Femur (tissue), 1 donor: ENCODE results near the gene IPO8.
"Not testable (repeated sequence)": the region's sequence is repeated elsewhere in the genome, so short reads cannot be mapped to it uniquely, and the experiment has no call there.

Experiments
- DNase-seq: peaks from one replicate; pipeline ENCODE4 v3.0.0-alpha.2; 2017

Gene IPO8

DNA sequence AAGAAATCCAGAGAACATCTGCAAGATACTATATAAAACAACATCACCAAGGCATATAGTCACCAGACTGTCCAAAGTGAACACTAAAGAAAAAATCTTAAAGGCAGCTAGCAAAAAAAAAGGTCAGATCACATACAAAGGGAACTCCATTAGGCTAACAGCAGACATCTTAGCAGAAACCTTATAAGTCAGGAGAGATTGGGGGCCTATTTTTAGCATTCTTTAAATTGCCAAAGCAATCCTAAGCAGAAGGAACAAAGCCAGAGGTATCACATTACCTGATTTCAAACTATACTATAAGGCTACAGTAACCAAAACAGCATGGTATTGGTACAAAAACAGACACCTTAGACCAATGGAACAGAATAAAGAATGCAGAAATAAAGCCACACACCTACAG lies 92.5 kb downstream of the IPO8 start:
- no peak for DNase-seq

DNA sequence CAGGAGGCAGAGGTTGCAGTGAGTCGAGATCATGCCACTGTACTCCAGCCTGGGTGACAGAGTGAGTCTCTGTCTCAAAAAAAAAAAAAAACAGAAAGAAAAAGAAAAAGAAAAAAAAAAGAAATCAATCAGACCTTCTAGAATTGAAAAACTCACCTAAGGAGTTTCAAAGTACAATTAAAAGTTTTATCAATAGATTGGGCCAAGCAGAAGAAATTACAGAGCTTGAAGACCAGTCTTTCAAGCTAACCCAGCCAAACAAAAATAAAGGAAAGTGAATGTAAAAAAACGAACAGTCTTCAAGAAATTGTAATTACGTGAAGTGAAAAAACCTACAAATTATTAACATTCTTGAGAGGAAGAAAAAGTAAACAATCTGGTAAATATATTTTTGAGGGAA lies 93.0 kb downstream of the IPO8 start:
- DNase-seq = no peak

DNA sequence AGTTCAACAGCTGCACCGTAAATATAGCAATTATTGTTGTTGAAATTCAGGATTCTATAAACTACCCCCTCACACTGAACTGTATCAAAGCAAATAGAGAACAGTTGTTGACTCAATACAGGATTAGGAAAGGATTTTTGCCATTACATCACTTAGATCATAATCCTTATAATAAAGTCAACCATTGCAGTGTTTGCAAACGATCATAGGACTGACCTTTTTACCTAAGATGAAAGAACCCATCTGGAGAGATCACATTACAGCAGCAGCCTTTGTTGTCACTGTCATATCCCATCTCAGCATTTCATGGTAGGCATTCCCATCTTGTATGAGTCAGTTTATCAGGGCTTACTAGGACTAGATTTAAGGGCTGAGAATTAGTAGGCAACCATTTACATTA lies 96.1 kb downstream of the IPO8 start:
- DNase-seq = no peak

DNA sequence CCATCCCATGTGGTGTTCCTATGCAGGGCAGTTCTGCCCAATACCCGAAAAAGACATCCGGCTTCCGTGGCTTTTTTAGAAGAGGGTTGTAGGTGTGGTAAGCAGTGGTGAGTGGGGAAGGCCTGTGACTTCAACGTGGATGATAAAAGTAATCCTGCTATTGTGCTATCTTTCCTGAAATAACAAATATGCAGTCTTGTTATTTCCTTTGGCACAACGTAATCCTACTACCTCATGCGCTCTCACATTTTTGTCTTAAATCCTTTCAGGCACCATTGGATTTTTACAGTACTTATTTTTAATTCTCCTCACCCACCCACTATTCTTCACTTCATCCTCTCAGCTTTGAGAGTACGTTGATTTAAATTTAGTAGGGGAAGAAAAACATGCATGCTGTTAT lies 96.8 kb downstream of the IPO8 start:
- DNase-seq = no peak

DNA sequence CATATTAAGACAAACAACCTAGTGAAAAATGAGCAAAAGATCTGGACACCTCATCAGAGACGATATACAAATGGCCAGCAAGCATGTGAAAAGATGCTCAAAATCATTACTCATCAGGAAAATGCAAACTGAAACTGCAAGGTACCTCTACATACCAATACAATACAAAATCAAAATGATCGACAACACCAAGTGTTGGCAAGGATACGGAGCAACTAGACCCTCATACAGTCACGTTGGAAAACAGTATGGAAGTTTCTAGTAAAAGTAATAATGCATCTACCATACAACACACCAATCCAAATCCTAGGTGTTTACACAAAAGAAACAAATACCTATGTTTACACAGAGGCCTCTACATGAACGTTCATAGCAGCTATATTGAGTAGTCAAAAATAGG lies 99.9 kb downstream of the IPO8 start:
- no peak for DNase-seq

DNA sequence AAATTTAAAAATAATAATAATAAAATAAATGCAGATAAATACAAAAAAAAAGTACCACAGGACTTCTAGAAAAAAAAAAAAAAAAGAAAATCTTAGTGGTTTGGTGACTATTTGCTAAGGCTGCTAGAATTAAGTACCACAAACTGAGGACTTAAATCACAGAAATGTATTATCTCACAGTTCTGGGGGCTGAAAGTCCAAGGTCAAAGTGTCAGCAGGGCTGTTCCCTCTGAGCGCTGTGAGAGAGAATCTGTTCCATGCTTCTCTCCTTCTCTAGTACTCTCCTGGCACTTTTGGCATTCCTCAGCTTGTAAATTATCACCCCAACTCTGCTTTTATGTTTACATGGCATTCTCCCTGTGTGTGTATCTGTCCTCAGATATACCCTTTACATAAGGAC lies 101.2 kb downstream of the IPO8 start:
- DNase-seq = no peak

DNA sequence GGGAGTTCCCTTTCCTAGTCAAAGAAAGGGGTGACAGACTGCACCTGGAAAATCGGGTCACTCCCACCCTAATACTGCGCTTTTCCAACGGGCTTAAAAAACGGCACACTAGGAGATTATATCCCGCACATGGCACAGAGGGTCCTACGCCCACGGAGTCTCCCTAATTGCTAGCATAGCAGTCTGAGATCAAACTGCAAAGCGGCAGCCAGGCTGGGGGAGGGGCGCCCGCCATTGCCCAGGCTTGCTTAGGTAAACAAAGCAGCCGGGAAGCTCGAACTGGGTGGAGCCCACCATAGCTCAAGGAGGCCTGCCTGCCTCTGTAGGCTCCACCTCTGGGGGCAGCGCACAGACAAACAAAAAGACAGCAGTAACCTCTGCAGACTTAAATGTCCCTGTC lies 107.1 kb downstream of the IPO8 start:
- DNase-seq = not testable (repeated sequence)

DNA sequence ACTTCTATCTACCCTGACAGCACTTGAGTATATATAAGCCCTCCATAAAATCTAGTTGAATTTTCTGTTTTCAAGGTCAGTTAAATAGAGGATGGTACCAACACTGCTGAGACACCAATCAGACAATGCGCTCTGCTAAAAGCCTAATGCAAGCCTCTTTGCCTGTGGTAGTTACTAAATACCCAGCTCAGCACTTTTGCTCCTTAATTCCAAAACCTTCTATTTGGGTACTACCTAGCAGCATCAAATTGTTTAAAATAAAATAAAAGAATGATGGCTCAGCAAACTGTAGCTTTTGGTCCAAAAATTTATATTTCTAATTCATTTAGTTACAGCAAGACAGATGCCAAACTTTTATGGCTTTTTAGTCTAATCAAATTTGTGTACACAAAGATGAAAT lies 107.9 kb downstream of the IPO8 start:
- DNase-seq = no peak

DNA sequence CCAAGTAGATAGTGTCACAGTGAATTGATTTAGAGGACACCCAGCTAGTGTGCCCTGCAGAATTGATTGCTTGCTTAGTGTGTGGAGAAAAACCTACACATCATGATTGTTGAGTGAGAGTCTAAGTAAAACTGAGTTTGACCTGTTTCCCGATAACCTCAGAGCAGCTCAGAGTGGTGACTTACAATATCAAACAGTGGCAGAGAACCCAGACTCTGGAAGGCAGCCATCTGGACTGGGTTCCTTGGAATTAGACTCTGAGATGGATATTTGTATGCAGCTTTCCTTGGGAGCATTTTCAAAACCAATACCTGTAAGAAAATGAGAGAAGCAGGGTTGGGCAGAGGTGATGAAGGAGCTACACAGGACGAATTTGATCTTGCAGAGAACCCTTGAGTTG lies 109.8 kb downstream of the IPO8 start:
- DNase-seq = no peak

DNA sequence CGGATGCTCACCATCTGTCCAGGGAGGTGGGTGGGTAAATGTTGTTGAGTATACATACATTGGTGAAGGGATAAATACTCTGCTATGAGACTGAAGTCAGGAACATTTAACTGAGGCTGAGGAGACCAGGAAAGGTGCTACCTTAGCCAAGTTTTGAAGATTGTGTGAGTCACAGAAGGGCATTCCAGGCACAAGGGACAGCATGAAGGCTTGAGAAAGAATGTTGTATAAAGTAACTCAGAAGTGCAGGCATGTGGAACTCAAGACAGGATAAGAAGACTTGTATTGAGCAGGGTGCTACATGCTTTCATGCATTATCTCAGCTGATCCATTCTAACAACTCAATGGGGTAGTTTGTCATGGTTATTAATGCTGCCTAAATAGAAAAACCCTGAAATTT lies 112.7 kb downstream of the IPO8 start:
- DNase-seq = no peak

DNA sequence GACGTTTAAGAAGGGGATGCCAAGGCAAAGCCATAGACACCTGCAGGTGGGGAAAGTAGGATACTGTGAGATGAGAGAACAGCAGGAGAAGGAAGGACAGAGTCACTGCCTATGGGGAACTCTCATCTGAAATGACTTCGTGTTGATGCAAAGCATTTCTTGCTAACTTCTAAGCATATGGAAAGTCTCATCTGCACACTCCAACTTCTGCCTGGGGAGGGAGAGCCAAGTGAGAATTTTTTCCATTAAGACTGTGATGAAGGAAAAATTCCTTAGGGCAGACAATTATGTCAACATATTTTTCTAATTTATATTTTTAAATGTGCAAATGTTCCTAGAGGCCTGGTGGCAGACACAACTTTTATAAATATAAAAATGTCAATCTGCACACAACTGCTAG lies 115.3 kb downstream of the IPO8 start:
- no peak for DNase-seq
